Measurements from ENCODE around the gene KIF5A. TPM values are rescaled to one million over a fixed set of nuclear protein-coding genes. Genes with fewer than 3 reads are reported as not detected.

Gene KIF5A
- total RNA-seq, 1 donor from 2014 or later = 0.22 TPM

Small RNA genes within 50 kb of the gene (microRNA-seq; reads per million reads assigned to microRNA genes)
- gene MIR616 (not detected), gene MIR6758 (not detected)

Other genes with a start within 250 kb of the KIF5A start
- gene R3HDM2, start 119.0 kb upstream of the KIF5A start, total RNA-seq = 77.7 TPM
- not detected for gene INHBC, start 115.3 kb upstream of the KIF5A start, total RNA-seq
- 0.73 TPM for gene INHBE, start 94.7 kb upstream of the KIF5A start, total RNA-seq
- 0.83 TPM for gene GLI1, start 90.3 kb upstream of the KIF5A start, total RNA-seq
- gene ARHGAP9, start 70.2 kb upstream of the KIF5A start, total RNA-seq = 5.9 TPM
- gene MARS1, start 62.0 kb upstream of the KIF5A start, total RNA-seq = 89.2 TPM
- gene DDIT3, start 29.5 kb upstream of the KIF5A start, total RNA-seq = 24.0 TPM
- 39.9 TPM for gene MBD6, start 27.2 kb upstream of the KIF5A start, total RNA-seq
- 100 TPM for gene DCTN2, start 2.9 kb upstream of the KIF5A start, total RNA-seq
- 17.9 TPM for gene PIP4K2C, start 41.1 kb downstream of the KIF5A start, total RNA-seq
- gene DTX3, start 54.8 kb downstream of the KIF5A start, total RNA-seq = 31.0 TPM
- 15.0 TPM for gene ARHGEF25, start 61.4 kb downstream of the KIF5A start, total RNA-seq
- gene B4GALNT1, start 83.2 kb downstream of the KIF5A start, total RNA-seq = 11.1 TPM
- gene OS9, start 144.1 kb downstream of the KIF5A start, total RNA-seq = 133 TPM
- 6.1 TPM for gene AGAP2, start 188.7 kb downstream of the KIF5A start, total RNA-seq
- gene TSPAN31, start 195.0 kb downstream of the KIF5A start, total RNA-seq = 25.1 TPM
- 46.3 TPM for gene CDK4, start 202.3 kb downstream of the KIF5A start, total RNA-seq
- 13.1 TPM for gene MARCHF9, start 205.1 kb downstream of the KIF5A start, total RNA-seq
- 0.24 TPM for gene CYP27B1, start 217.0 kb downstream of the KIF5A start, total RNA-seq
- 13.3 TPM for gene METTL1, start 222.1 kb downstream of the KIF5A start, total RNA-seq
- gene EEF1AKMT3, start 222.6 kb downstream of the KIF5A start, total RNA-seq = 1.6 TPM
- gene TSFM, start 232.7 kb downstream of the KIF5A start, total RNA-seq = 47.7 TPM

All from cardiac septum (tissue), 1 donor.